Left ventricle myocardium inferior (tissue), 1 donor: Measurements from ENCODE around the gene GRAMD2A. TPM values are rescaled to one million over a fixed set of nuclear protein-coding genes. Genes with fewer than 3 reads are reported as not detected.

Experiments used
- DNase-seq: peaks from one replicate; pipeline ENCODE4 v3.0.0-alpha.2; 2020
- H3K27ac ChIP-seq: fragments of 200-600 bp; replicated peaks from 2 replicates; pipeline ENCODE4 v1.8.0; 2021
- H3K27me3 ChIP-seq: fragments of 200-600 bp; 2 replicates; pipeline ENCODE4 v1.8.0; 2021; ENCODE audit warnings: low read depth
- H3K36me3 ChIP-seq: fragments of 200-600 bp; 2 replicates; pipeline ENCODE4 v1.8.0; 2021
- H3K4me1 ChIP-seq: fragments of 200-600 bp; 2 replicates; pipeline ENCODE4 v1.8.0; 2021
- H3K4me3 ChIP-seq: fragments of 200-600 bp; 2 replicates; pipeline ENCODE4 v1.8.0; 2021; ENCODE audit warnings: mild to moderate bottlenecking, moderate library complexity
- H3K9me3 ChIP-seq: fragments of 200-600 bp; replicated peaks from 2 replicates; pipeline ENCODE4 v1.8.0; 2021
- CTCF ChIP-seq: fragments of 200-600 bp; IDR thresholded peaks from 2 replicates; pipeline ENCODE4 v1.8.0; 2021; ENCODE audit warnings: antibody characterized with exemption, mild to moderate bottlenecking, borderline replicate concordance
- intact Hi-C: fragments of 100-400 bp; cut with micrococcal nuclease; formaldehyde crosslinking; loops from one replicate; pipeline ENCODE4 v1.11.0; 2022
- total RNA-seq: library from RNA; stranded (reverse); fragmentation: NEBNext Ultra II Directional; extraction: Animal tissue kit (Norgen Biotek cat#: 25700); gene quantifications from one replicate; pipeline ENCODE4 v1.2.1, GENCODE V29; 2021
- donor health status: DM: no; HTN: yes; CAD: no; lungs with severe emphysema.

GRAMD2A gene
- total RNA-seq, 1 donor from 2014 or later = not detected

GRCh38 chr15:72182673-72183072 lies 14.9 kb downstream of the GRAMD2A start:
- H3K4me3 ChIP-seq = no peak overlapping the region
- H3K27me3 ChIP-seq = peaks cover 33% of the 10 kb centered on the region
- no peak for DNase-seq
- no peaks in the 10 kb centered on the region for H3K9me3 ChIP-seq
- no peak for TF ChIP-seq CTCF
- H3K4me1 ChIP-seq = peaks cover 25% of the 10 kb centered on the region
- H3K36me3 ChIP-seq = no peaks in the 10 kb centered on the region
- no peak overlapping the region for H3K27ac ChIP-seq
- intact Hi-C loops = no loop called here

- no peak for TF ChIP-seq CTCF
- H3K27me3 ChIP-seq = peaks cover 33% of the 10 kb centered on the region
- intact Hi-C loops = no loop called here
These were observed 15.3 kb downstream of the GRAMD2A start for GRCh38 chr15:72182244-72182643.

GRCh38 chr15:72180761-72181324 lies 16.7 kb downstream of the GRAMD2A start:
- H3K27me3 ChIP-seq = peaks cover 28% of the 10 kb centered on the region
- H3K9me3 ChIP-seq = no peaks in the 10 kb centered on the region

More at GRCh38 chr15:72182244-72182643, 15.3 kb downstream of the GRAMD2A start:
- DNase-seq = no peak
- Histone ChIP-seq H3K9me3 (no peaks in the 10 kb centered on the region), H3K4me1 (peaks cover 25% of the 10 kb centered on the region), H3K27ac (no peak overlapping the region), H3K4me3 (no peak overlapping the region), H3K36me3 (no peaks in the 10 kb centered on the region)

GRCh38 chr15:72179950-72180581 lies 17.5 kb downstream of the GRAMD2A start:
- Histone ChIP-seq H3K27me3 (peaks cover 28% of the 10 kb centered on the region), H3K27ac (no peak overlapping the region), H3K9me3 (no peaks in the 10 kb centered on the region), H3K4me3 (peak overlapping the region; percentile 14), H3K4me1 (peaks cover 25% of the 10 kb centered on the region), H3K36me3 (no peaks in the 10 kb centered on the region)
- no peak for TF ChIP-seq CTCF
- DNase-seq = no peak
- intact Hi-C loops = no loop called here

More at GRCh38 chr15:72180761-72181324, 16.7 kb downstream of the GRAMD2A start:
- no peak for DNase-seq
- H3K4me3 ChIP-seq = no peak overlapping the region
- no peak for TF ChIP-seq CTCF
- no peak overlapping the region for H3K27ac ChIP-seq
- intact Hi-C loops = no loop called here
- H3K4me1 ChIP-seq = peaks cover 25% of the 10 kb centered on the region
- H3K36me3 ChIP-seq = no peaks in the 10 kb centered on the region

- no peak overlapping the region for H3K27ac ChIP-seq
- no peak for TF ChIP-seq CTCF
- DNase-seq = no peak
These were observed 18.5 kb downstream of the GRAMD2A start for GRCh38 chr15:72178976-72179585.

More at GRCh38 chr15:72178976-72179585, 18.5 kb downstream of the GRAMD2A start:
- H3K36me3 ChIP-seq = no peaks in the 10 kb centered on the region
- H3K4me1 ChIP-seq = peaks cover 20% of the 10 kb centered on the region
- intact Hi-C loops = no loop called here
- H3K9me3 ChIP-seq = no peaks in the 10 kb centered on the region
- peaks cover 21% of the 10 kb centered on the region for H3K27me3 ChIP-seq
- no peak overlapping the region for H3K4me3 ChIP-seq
